ENCODE data around the gene CLMP. TPM values are rescaled to one million over a fixed set of nuclear protein-coding genes. Genes with fewer than 3 reads are reported as not detected.

CLMP gene
- total RNA-seq, 2 experiments from 2014 or later: 0.14 to 0.15 TPM

DNA sequence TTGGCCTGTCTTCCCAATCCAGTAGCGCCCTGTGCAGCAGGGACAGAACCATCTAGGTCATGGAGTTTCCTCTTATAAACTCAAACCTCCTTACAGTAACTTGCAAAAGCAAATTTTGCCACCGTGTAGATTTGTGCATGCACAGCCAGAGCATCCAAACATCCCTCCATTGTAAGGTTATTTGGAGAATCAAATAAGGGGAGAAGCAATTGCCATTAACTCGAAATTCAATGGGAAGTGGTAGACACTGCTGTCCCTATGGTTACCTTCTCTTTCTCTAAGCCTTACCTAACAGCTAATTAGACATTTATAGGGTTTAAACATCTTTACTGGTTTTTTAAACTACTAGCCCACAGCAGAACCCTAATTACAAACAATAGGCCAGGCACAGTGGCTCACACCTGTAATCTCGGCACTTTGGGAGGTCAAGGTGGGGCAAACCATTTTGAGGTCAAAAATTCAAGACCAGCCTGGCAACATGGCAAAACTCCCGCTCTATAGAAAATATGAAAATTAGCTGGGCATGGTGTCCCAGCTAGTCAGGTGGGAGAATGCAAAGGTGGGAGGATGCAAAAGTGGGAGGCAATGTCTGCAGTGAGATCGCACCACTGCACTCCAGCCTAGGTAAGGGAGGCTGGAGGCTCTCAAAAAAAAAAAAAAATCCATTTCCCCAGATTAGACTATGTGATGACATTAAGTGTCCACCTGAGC, 139.7 kb downstream of the CLMP start:
- peaks cover 50% of the 10 kb centered on the region for H3K36me3 Mint-ChIP-seq (ENCODE audit: low read depth)
- H3K27me3 Mint-ChIP-seq (ENCODE audit: low read depth): no peaks in the 10 kb centered on the region
- H3K4me3 Mint-ChIP-seq: no peak overlapping the region
- no peaks in the 10 kb centered on the region for H3K9me3 Mint-ChIP-seq
- intact Hi-C loops (cut with micrococcal nuclease): loop anchor here (2.0 to 10.0 kb wide), 2 partner anchors 191 to 261 kb away; no protein-coding TSS in a partner anchor
- CTCF ChIA-PET: interaction anchor here (0.6 to 2.1 kb wide), 13 partner anchors 9 to 202 kb away, joined by 3 to 13 read pairs (median 4); no protein-coding TSS in a partner anchor
- peaks cover 37% of the 10 kb centered on the region for H3K4me1 Mint-ChIP-seq (ENCODE audit: low read depth)
- peak overlapping the region; percentile 99 for H3K27ac Mint-ChIP-seq
- DNase-seq: no peak

GRCh38 chr11:123054301-123055065, 140.6 kb downstream of the CLMP start:
- Mint-ChIP-seq H3K4me1 (ENCODE audit: low read depth) (peaks cover 37% of the 10 kb centered on the region), H3K36me3 (ENCODE audit: low read depth) (peaks cover 41% of the 10 kb centered on the region), H3K27ac (peak overlapping the region; percentile 70), H3K9me3 (no peaks in the 10 kb centered on the region), H3K27me3 (ENCODE audit: low read depth) (no peaks in the 10 kb centered on the region), H3K4me3 (no peak overlapping the region)
- intact Hi-C loops (cut with micrococcal nuclease): loop anchor here (1.0 to 10.0 kb wide), 6 partner anchors 31 to 407 kb away; no protein-coding TSS in a partner anchor
- DNase-seq: peak; percentile 17
- CTCF ChIA-PET: interaction anchor here (0.6 to 3.0 kb wide), 33 partner anchors 10 to 1906 kb away, joined by 3 to 17 read pairs (median 4); no protein-coding TSS in a partner anchor

DNA sequence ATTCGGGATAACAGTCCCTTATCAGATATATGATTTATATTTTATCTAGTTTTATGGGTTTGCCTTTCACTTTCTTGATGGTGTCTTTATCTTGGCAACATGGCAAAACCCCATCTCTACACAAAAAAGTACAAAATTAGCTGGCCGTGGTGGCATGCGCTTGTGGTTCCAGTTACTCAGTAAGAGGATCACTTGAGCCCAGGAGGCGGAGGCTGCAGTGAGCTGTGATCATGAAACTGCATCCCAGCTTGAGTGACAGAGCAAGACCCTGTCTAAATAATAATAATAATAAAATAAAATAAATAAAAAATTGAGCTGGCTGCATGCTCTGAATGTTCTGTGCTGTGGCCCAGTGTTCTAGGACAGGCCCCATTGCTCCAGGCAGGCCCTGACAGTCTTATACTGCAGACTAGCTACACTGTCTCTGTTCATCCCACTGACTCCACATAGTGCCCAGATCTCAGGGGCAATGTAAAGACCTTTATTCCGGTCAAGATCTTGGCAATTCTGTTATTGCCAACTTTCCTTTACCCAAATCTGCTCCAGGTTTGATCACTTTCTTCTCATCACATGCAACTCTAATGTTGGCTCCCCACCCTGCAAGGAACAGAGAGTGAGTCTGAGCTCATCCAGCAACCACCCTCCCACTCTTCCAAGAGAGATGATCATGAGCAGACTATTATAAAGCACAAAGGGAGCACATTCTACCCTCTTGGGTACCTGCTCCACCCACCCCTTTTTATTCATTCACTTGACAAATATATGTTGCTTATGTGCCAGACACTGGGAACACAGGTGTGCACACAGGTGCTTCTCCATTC, 141.9 kb downstream of the CLMP start:
- Mint-ChIP-seq H3K27ac (peak overlapping the region; percentile 1), H3K9me3 (no peaks in the 10 kb centered on the region), H3K4me3 (no peak overlapping the region), H3K4me1 (ENCODE audit: low read depth) (peaks cover 27% of the 10 kb centered on the region), H3K36me3 (ENCODE audit: low read depth) (peaks cover 27% of the 10 kb centered on the region), H3K27me3 (ENCODE audit: low read depth) (no peaks in the 10 kb centered on the region)
- CTCF ChIA-PET: interaction anchor here (0.7 to 3.0 kb wide), 15 partner anchors 9 to 194 kb away, joined by 3 to 17 read pairs (median 7); no protein-coding TSS in a partner anchor
- DNase-seq: no peak
- intact Hi-C loops (cut with micrococcal nuclease): loop anchor here (10.0 kb wide), 1 partner anchor 258 kb away; no protein-coding TSS in a partner anchor

DNA sequence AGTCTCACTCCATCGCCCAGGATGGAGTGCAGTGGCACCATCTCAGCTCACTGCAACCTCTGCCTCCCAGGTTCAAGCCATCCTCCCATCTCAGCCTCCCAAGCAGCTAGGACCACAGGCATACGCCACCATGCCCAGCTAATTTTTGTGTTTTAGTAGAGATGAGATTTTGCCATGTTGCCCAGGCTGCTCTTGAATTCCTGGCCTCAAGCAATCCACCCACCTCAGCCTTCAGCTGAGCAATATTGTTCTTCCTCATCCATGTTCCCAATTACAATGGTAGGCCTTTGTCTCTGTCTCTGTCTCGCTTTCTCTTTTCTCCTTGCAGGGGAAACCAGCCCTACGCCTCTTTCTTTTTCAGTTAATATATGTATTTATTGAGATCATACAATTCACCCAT, 143.4 kb downstream of the CLMP start:
- intact Hi-C loops (cut with micrococcal nuclease): loop anchor here (10.0 kb wide), 1 partner anchor 257 kb away; no protein-coding TSS in a partner anchor
- CTCF ChIA-PET: interaction anchor here (3.0 kb wide), 1 partner anchor 29 kb away, joined by 17 read pairs; no protein-coding TSS in a partner anchor
- no peak for DNase-seq
- H3K4me3 Mint-ChIP-seq: no peak overlapping the region
- no peaks in the 10 kb centered on the region for H3K27me3 Mint-ChIP-seq (ENCODE audit: low read depth)
- H3K9me3 Mint-ChIP-seq: no peaks in the 10 kb centered on the region
- peaks cover 13% of the 10 kb centered on the region for H3K36me3 Mint-ChIP-seq (ENCODE audit: low read depth)
- H3K4me1 Mint-ChIP-seq (ENCODE audit: low read depth): peaks cover 14% of the 10 kb centered on the region
- no peak overlapping the region for H3K27ac Mint-ChIP-seq

- CTCF ChIA-PET: no interaction called here
- H3K27ac Mint-ChIP-seq: no peak overlapping the region
- no peak overlapping the region for H3K4me3 Mint-ChIP-seq
- intact Hi-C loops (cut with micrococcal nuclease): loop anchor here (10.0 kb wide), 1 partner anchor 256 kb away; no protein-coding TSS in a partner anchor
- no peaks in the 10 kb centered on the region for H3K9me3 Mint-ChIP-seq
- no peak for DNase-seq
- no peaks in the 10 kb centered on the region for H3K27me3 Mint-ChIP-seq (ENCODE audit: low read depth)
- peaks cover 11% of the 10 kb centered on the region for H3K4me1 Mint-ChIP-seq (ENCODE audit: low read depth)
- peaks cover 8% of the 10 kb centered on the region for H3K36me3 Mint-ChIP-seq (ENCODE audit: low read depth)
Observed at GRCh38 chr11:123051146-123051545, 143.9 kb downstream of the CLMP start.

GRCh38 chr11:123047947-123048293, 147.1 kb downstream of the CLMP start:
- Mint-ChIP-seq H3K36me3 (ENCODE audit: low read depth) (no peaks in the 10 kb centered on the region), H3K27me3 (ENCODE audit: low read depth) (no peaks in the 10 kb centered on the region), H3K9me3 (no peaks in the 10 kb centered on the region), H3K4me3 (no peak overlapping the region), H3K4me1 (ENCODE audit: low read depth) (no peaks in the 10 kb centered on the region), H3K27ac (no peak overlapping the region)
- CTCF ChIA-PET: interaction anchor here (0.6 to 1.5 kb wide), 6 partner anchors 9 to 184 kb away, joined by 3 to 6 read pairs (median 3); no protein-coding TSS in a partner anchor
- DNase-seq: no peak
- intact Hi-C loops (cut with micrococcal nuclease): no loop called here

- intact Hi-C loops (cut with micrococcal nuclease): no loop called here
- CTCF ChIA-PET: interaction anchor here (0.6 to 1.5 kb wide), 7 partner anchors 9 to 183 kb away, joined by 3 to 6 read pairs (median 3); no protein-coding TSS in a partner anchor
Observed at GRCh38 chr11:123047266-123047946, 147.6 kb downstream of the CLMP start.

DNA sequence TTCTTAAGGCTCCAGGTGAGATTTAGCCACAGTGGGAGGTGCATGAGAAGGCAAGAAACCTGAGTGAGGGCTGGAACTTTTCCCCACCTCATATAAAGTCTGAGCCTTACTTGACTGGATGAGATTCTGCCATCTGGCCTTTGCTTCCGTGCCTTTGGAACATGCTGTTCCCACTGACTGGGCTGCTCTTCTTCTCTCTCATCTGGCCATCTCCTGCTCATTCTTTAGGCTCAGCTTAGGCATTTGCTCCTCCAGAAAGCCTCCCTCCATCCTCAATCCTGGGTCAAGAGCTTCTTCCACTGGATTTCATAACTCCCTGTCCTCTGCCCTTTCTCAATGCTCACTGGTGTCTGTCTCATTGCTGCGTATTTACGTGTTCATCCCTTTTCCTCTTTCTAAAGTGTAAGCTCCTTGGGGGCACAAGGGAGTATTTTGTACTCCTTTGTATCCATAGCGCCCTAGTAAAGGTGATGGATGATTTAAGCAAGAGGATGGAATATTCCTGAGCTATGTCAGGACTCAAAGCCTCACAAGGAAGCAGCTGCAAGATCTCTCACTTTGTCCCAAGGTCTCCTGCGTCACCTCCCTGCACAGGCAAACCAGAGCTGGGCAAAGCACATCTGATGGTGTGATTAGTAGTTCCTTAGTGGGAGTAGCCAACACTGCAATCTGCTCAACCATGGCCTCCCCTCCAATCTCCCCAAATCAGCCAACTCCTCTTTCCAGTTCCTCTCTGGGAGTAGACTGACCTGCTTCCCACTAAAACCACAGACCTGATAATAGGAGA, 148.4 kb downstream of the CLMP start:
- CTCF ChIA-PET: interaction anchor here (0.7 to 1.5 kb wide), 5 partner anchors 10 to 56 kb away, joined by 3 to 6 read pairs (median 4); no protein-coding TSS in a partner anchor
- Mint-ChIP-seq H3K4me1 (ENCODE audit: low read depth) (no peaks in the 10 kb centered on the region), H3K4me3 (no peak overlapping the region), H3K36me3 (ENCODE audit: low read depth) (no peaks in the 10 kb centered on the region), H3K27ac (no peak overlapping the region), H3K9me3 (no peaks in the 10 kb centered on the region), H3K27me3 (ENCODE audit: low read depth) (no peaks in the 10 kb centered on the region)
- DNase-seq: no peak
- intact Hi-C loops (cut with micrococcal nuclease): no loop called here

More at GRCh38 chr11:123047266-123047946, 147.6 kb downstream of the CLMP start:
- Mint-ChIP-seq H3K9me3 (no peaks in the 10 kb centered on the region), H3K27ac (no peak overlapping the region), H3K36me3 (ENCODE audit: low read depth) (no peaks in the 10 kb centered on the region), H3K4me1 (ENCODE audit: low read depth) (no peaks in the 10 kb centered on the region), H3K4me3 (no peak overlapping the region), H3K27me3 (ENCODE audit: low read depth) (no peaks in the 10 kb centered on the region)
- DNase-seq: no peak

GRCh38 chr11:123045101-123045500, 149.9 kb downstream of the CLMP start:
- no peak overlapping the region for H3K27ac Mint-ChIP-seq
- H3K4me3 Mint-ChIP-seq: no peak overlapping the region
- no peaks in the 10 kb centered on the region for H3K9me3 Mint-ChIP-seq
- H3K27me3 Mint-ChIP-seq (ENCODE audit: low read depth): no peaks in the 10 kb centered on the region
- H3K36me3 Mint-ChIP-seq (ENCODE audit: low read depth): no peaks in the 10 kb centered on the region
- H3K4me1 Mint-ChIP-seq (ENCODE audit: low read depth): no peaks in the 10 kb centered on the region
- intact Hi-C loops (cut with micrococcal nuclease): no loop called here
- CTCF ChIA-PET: interaction anchor here (0.7 to 2.5 kb wide), 2 partner anchors 9 to 176 kb away, joined by 3 to 17 read pairs; no protein-coding TSS in a partner anchor
- DNase-seq: no peak

DNA sequence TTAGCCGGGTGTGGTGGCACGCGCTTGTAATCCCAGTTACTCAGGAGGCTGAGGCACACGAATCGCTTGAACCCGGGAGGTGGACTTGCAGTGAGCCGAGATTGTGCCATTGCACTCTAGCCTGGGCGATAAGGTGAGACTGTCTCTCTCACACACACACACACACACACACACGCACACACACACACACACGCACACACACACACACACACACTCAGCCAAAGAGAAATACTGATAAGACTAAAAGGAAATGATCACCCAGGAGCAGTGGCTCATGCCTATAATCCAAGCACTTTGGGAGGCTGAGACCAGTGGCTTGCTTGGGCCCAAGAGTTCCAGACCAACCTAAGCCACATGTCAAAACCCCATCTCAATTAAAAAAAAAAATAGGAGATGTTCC, 153.9 kb downstream of the CLMP start:
- no peaks in the 10 kb centered on the region for H3K36me3 Mint-ChIP-seq (ENCODE audit: low read depth)
- no peak overlapping the region for H3K27ac Mint-ChIP-seq
- H3K4me3 Mint-ChIP-seq: no peak overlapping the region
- no peak for DNase-seq
- H3K4me1 Mint-ChIP-seq (ENCODE audit: low read depth): no peaks in the 10 kb centered on the region
- H3K27me3 Mint-ChIP-seq (ENCODE audit: low read depth): no peaks in the 10 kb centered on the region
- CTCF ChIA-PET: interaction anchor here (0.6 kb wide), 1 partner anchor 169 kb away, joined by 3 read pairs; no protein-coding TSS in a partner anchor
- no peaks in the 10 kb centered on the region for H3K9me3 Mint-ChIP-seq
- intact Hi-C loops (cut with micrococcal nuclease): no loop called here

GRCh38 chr11:123040111-123040432, 155.0 kb downstream of the CLMP start:
- intact Hi-C loops (cut with micrococcal nuclease): no loop called here
- no peaks in the 10 kb centered on the region for H3K36me3 Mint-ChIP-seq (ENCODE audit: low read depth)
- DNase-seq: no peak
- H3K4me1 Mint-ChIP-seq (ENCODE audit: low read depth): no peaks in the 10 kb centered on the region
- no peak overlapping the region for H3K27ac Mint-ChIP-seq
- H3K9me3 Mint-ChIP-seq: no peaks in the 10 kb centered on the region
- no peak overlapping the region for H3K4me3 Mint-ChIP-seq
- CTCF ChIA-PET: no interaction called here
- H3K27me3 Mint-ChIP-seq (ENCODE audit: low read depth): no peaks in the 10 kb centered on the region

Measured in activated naive CD4-positive, alpha-beta T cell treated with anti-CD3 and anti-CD28 coated beads for 36 hours (primary cell).